GM10266 (cell line): ENCODE data around the gene RORB.

Source experiments
- DNase-seq: peaks from one replicate; pipeline ENCODE4 v3.0.0; 2012; ENCODE audit errors: extremely low spot score
- TF ChIP-seq, protein P1 (sequence below): IDR thresholded peaks from 2 replicates; pipeline ENCODE4 v1.5.1; 2012; ENCODE audit warnings: mild to moderate bottlenecking, low read depth; ENCODE audit not compliant: control insufficient read depth, insufficient read depth; ENCODE audit errors: missing control alignments

RORB gene

DNA sequence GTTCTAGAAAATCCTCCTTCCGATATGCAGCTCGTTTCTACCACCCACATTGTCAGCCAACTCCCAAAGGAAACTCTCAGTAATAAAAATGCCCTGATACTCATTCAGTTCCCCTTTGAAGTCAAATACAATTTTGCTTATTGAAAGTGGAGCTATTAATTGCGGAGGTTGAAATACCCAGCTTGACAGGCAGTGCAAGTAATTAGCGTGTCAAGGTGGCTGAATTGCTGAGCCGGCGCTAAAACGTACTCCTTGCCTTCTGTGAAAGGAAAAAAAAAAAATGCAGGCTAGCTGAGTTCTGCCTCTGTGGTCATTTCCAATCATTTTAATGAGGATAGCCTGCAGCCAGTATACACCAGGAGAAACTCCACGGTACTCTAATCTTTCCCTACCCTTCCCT lies 165.5 kb downstream of the RORB start:
- TF ChIP-seq, protein P1, sequence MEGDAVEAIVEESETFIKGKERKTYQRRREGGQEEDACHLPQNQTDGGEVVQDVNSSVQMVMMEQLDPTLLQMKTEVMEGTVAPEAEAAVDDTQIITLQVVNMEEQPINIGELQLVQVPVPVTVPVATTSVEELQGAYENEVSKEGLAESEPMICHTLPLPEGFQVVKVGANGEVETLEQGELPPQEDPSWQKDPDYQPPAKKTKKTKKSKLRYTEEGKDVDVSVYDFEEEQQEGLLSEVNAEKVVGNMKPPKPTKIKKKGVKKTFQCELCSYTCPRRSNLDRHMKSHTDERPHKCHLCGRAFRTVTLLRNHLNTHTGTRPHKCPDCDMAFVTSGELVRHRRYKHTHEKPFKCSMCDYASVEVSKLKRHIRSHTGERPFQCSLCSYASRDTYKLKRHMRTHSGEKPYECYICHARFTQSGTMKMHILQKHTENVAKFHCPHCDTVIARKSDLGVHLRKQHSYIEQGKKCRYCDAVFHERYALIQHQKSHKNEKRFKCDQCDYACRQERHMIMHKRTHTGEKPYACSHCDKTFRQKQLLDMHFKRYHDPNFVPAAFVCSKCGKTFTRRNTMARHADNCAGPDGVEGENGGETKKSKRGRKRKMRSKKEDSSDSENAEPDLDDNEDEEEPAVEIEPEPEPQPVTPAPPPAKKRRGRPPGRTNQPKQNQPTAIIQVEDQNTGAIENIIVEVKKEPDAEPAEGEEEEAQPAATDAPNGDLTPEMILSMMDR: no peak

DNA sequence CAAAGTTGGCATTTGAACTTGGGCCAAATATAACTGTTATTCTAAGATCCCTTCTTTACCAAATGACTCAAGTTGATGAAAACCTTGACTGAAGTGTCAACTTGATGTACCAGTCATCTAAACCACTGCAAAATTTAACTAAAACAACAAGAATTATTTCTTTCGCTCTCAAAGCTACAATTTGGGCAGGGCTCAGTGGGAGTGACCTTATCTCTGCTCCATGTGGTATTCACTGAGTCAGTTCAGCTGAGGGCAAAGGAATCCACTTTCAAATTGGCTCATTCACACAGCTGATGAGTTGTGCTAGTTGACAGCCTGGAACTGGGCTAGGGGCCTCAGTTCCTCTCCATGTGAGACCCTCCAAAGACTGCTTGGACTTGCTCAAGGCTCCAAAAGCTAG lies 166.3 kb downstream of the RORB start:
- no peak for DNase-seq
- TF ChIP-seq, protein P1: no peak

More for the DNA sequence above, 165.5 kb downstream of the RORB start:
- no peak for DNase-seq

DNA sequence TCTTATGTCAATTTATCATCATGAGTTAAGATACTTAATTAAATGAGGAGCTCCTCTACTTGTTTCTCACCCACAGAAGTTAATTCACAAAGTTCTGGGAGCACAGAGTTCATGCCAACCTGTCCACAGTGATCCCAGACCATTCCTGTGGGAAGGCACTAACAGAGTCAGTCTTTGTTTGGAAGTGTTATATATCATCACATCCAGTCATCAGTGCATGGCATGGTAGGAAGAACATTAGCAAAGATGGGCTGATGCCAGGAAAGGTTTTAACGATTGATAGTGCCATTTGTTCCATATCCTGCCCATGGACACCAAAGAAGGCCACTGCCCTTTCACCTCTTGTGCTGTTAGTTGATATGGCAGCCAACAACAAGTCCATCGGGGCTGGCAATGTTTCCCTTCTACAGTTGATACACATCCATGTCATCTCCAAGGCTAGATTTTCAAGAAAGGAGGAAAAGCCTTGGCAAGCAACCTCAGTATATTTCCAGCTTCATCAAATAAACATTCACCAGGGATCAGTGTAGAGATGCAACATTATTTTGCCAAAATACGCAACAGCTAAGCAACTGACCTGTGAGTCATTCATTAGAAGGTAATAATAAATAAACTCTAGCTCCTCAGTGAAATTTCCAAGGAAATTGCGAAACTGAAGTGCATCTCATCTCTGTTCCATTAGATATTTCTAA lies 169.6 kb downstream of the RORB start:
- TF ChIP-seq, protein P1: no peak
- DNase-seq: no peak

DNA sequence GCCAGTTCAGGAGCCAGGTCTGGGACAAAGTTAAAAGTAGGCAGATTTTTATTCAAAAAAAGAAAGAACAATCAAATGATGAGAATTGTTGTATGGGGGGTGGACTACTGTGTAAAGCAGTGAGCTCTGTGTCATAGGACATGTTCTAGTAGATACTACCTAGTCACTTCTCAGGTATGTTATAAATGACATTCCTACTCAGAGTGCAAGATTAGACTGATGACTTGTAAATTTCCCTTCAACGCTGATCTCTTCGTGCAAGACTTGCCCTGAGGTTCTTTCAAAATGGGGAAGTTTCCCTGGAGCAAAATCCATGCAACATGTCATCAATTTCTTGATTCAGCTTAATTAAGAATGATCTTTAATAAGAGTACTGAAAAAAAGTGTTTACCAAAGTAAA lies 175.1 kb downstream of the RORB start:
- DNase-seq: no peak
- TF ChIP-seq, protein P1: no peak

DNA sequence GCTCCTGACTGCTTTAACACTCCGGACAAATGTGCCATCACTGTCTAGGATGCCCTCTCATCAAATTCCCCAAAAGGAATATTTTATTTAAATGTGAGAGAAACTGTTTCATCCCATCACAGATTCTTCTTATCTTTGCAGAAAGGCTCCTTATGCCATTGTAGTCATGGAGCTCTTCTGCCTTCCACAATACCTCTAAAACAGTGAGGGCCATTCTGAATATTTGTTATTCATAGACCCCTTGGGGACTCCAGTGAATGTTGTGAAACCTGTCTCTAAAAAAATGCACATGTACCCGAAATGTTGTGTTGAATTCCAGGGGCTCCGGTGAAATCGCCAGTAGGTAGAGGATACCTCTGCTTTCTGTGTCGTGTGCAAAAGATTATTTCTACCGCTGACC lies 176.9 kb downstream of the RORB start:
- TF ChIP-seq, protein P1: no peak
- no peak for DNase-seq

DNA sequence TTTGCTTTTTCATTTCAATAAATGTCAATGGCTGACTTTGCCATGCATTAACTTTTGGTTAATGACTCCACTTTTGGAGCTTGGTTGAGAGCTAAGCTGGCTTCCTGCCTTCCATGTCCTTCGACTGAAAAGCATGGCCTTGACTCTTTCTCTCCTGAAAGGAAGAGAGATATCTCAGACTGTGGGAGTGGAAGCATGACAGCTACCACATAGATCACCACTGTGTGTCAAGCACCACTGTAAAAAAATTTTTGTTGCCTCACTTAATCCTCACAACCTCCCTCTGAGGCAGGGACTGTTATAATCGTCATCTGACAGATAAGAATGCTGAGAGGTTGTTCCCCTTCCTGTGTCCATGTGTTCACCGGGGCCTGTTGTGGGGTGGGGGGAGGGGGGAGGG lies 184.8 kb downstream of the RORB start:
- no peak for DNase-seq
- TF ChIP-seq, protein P1: no peak

- TF ChIP-seq, protein P1: no peak
- no peak for DNase-seq
Observed at GRCh38 chr9:74683322-74683721, 186.2 kb downstream of the RORB start.
